SU-DHL-6 (cell line): ENCODE results near the gene TUBB2B.
"Not testable (repeated sequence)": the region's sequence is repeated elsewhere in the genome, so short reads cannot be mapped to it uniquely, and the experiment has no call there.

Experiments
- H2AFZ ChIP-seq: fragments of 200-600 bp; sonication (generic); 2 replicates; pipeline ENCODE4 v1.6.1; 2014; ENCODE audit warnings: low read depth, mild to moderate bottlenecking, moderate library complexity, mixed read lengths, antibody characterized with exemption, low read length; ENCODE audit not compliant: severe bottlenecking
- H3F3A ChIP-seq: fragments of 200-600 bp; shearing (Covaris generic); 2 replicates; pipeline ENCODE4 v1.6.0; 2016; ENCODE audit warnings: antibody characterized with exemption, mild to moderate bottlenecking; ENCODE audit not compliant: insufficient read depth
- H3K27ac ChIP-seq: fragments of 200-600 bp; sonication (generic); 2 replicates; pipeline ENCODE4 v1.5.1; 2016; ENCODE audit warnings: low read depth, mild to moderate bottlenecking, low read length, moderate library complexity, mixed read lengths
- H3K27me3 ChIP-seq: fragments of 200-600 bp; sonication (generic), shearing (Covaris generic); 2 replicates; pipeline ENCODE4 v1.6.0; 2014; ENCODE audit warnings: mild to moderate bottlenecking, low read length
- H3K36me3 ChIP-seq: fragments of 200-600 bp; sonication (generic); 2 replicates; pipeline ENCODE4 v1.6.1; 2014; ENCODE audit warnings: mild to moderate bottlenecking, low read length, mixed read lengths
- H3K4me2 ChIP-seq: fragments of 300-600, 200-600 bp; shearing (Covaris generic), sonication (generic); 2 replicates; pipeline ENCODE4 v1.6.0; 2014; ENCODE audit warnings: low read length, low read depth, mild to moderate bottlenecking; ENCODE audit not compliant: poor library complexity, severe bottlenecking
- H3K4me3 ChIP-seq: fragments of 200-600 bp; sonication (generic); 2 replicates; pipeline ENCODE4 v1.5.1; 2014; ENCODE audit warnings: antibody characterized with exemption, low read length, mild to moderate bottlenecking, mixed read lengths; ENCODE audit not compliant: insufficient read depth, poor library complexity, severe bottlenecking
- H3K79me2 ChIP-seq: fragments of 200-600 bp; sonication (generic); 2 replicates; pipeline ENCODE4 v1.6.1; 2014; ENCODE audit warnings: mild to moderate bottlenecking, low read length, moderate library complexity; ENCODE audit not compliant: insufficient read depth
- H3K9ac ChIP-seq: fragments of 200-600 bp; sonication (generic); 2 replicates; pipeline ENCODE4 v1.7.0; 2014; ENCODE audit warnings: mild to moderate bottlenecking, low read length
- H3K9me2 ChIP-seq: fragments of 200-600 bp; sonication (generic); replicated peaks from 2 replicates; pipeline ENCODE4 v1.6.1; 2014; ENCODE audit warnings: low read length; ENCODE audit not compliant: insufficient read depth
- H3K9me3 ChIP-seq: fragments of 200-600 bp; sonication (generic); 2 replicates; pipeline ENCODE4 v1.6.1; 2014; ENCODE audit warnings: low read length, mixed read lengths; ENCODE audit not compliant: insufficient read depth
- H4K20me1 ChIP-seq: fragments of 200-600 bp; sonication (generic); 2 replicates; pipeline ENCODE4 v1.6.1; 2014; ENCODE audit warnings: low read depth, mild to moderate bottlenecking, antibody characterized with exemption, low read length, moderate library complexity, mixed read lengths
- CTCF ChIP-seq: fragments of 200-600 bp; sonication (generic); IDR thresholded peaks from one replicate; pipeline ENCODE4 v1.5.1; 2017; ENCODE audit warnings: antibody characterized with exemption, mild to moderate bottlenecking, low read length, moderate library complexity; ENCODE audit not compliant: insufficient read depth, poor library complexity, severe bottlenecking
- EZH2phosphoT487 ChIP-seq: fragments of 200-600 bp; sonication (generic), shearing (Covaris generic); conservative IDR thresholded peaks from 2 replicates; pipeline ENCODE4 v1.6.1; 2018; ENCODE audit warnings: mild to moderate bottlenecking, antibody characterized with exemption, low read length, moderate library complexity, mixed read lengths

The TUBB2B gene

GRCh38 chr6:3190056-3190455, 37.4 kb downstream of the TUBB2B start:
- Histone ChIP-seq H3K9me3 (no peaks in the 10 kb centered on the region), H3K4me2 (no peak overlapping the region), H3K9ac (no peak overlapping the region), H3K4me3 (no peak overlapping the region), H3F3A (no peaks in the 10 kb centered on the region), H3K27ac (no peak overlapping the region), H3K27me3 (no peaks in the 10 kb centered on the region), H2AFZ (no peak overlapping the region), H3K79me2 (no peaks in the 10 kb centered on the region), H3K9me2 (no peaks in the 10 kb centered on the region), H4K20me1 (no peaks in the 10 kb centered on the region), H3K36me3 (no peaks in the 10 kb centered on the region)
- TF ChIP-seq EZH2phosphoT487 (no peak), CTCF (no peak)

- H4K20me1 ChIP-seq, H3K9me3 ChIP-seq, H3K79me2 ChIP-seq, H3K4me3 ChIP-seq, H3F3A ChIP-seq, H3K9ac ChIP-seq, H3K4me2 ChIP-seq, H3K27me3 ChIP-seq, H3K9me2 ChIP-seq, H3K27ac ChIP-seq, H3K36me3 ChIP-seq, H2AFZ ChIP-seq: not testable (repeated sequence)
These were observed 38.3 kb downstream of the TUBB2B start for GRCh38 chr6:3189192-3189591.

GRCh38 chr6:3188262-3188661, 39.2 kb downstream of the TUBB2B start:
- Histone ChIP-seq H3F3A (no peaks in the 10 kb centered on the region), H3K36me3 (no peaks in the 10 kb centered on the region), H2AFZ (no peak overlapping the region), H3K9me3 (no peaks in the 10 kb centered on the region), H3K9me2 (no peaks in the 10 kb centered on the region), H3K27me3 (no peaks in the 10 kb centered on the region), H3K4me3 (no peak overlapping the region), H3K79me2 (no peaks in the 10 kb centered on the region), H3K27ac (no peak overlapping the region), H3K4me2 (no peak overlapping the region), H3K9ac (no peak overlapping the region), H4K20me1 (no peaks in the 10 kb centered on the region)
- no peak for TF ChIP-seq CTCF

- H3K9me2 ChIP-seq: no peaks in the 10 kb centered on the region
- H3K27me3 ChIP-seq: no peaks in the 10 kb centered on the region
- TF ChIP-seq CTCF (no peak), EZH2phosphoT487 (no peak)
- no peaks in the 10 kb centered on the region for H3F3A ChIP-seq
- no peak overlapping the region for H3K4me3 ChIP-seq
- no peaks in the 10 kb centered on the region for H3K36me3 ChIP-seq
- no peaks in the 10 kb centered on the region for H3K79me2 ChIP-seq
- no peak overlapping the region for H3K4me2 ChIP-seq
- H2AFZ ChIP-seq: no peak overlapping the region
- no peak overlapping the region for H3K9ac ChIP-seq
- H3K27ac ChIP-seq: no peak overlapping the region
- no peaks in the 10 kb centered on the region for H3K9me3 ChIP-seq
- no peaks in the 10 kb centered on the region for H4K20me1 ChIP-seq
These were observed 40.5 kb downstream of the TUBB2B start for GRCh38 chr6:3186974-3187382.
